Stimulated activated CD8-positive, alpha-beta memory T cell treated with anti-CD3 and anti-CD28 coated beads, Interleukin-12 subunit alpha, Interleukin-12 subunit beta, amount 100 ng/mL, for 24 hours (primary cell): ENCODE results near the gene WIPI1.
"Not testable (repeated sequence)": the region's sequence is repeated elsewhere in the genome, so short reads cannot be mapped to it uniquely, and the experiment has no call there.

Experiments used
- DNase-seq: peaks from one replicate; pipeline ENCODE4 v3.0.0-alpha.2; 2020; ENCODE audit errors: extremely low read depth

Gene WIPI1

DNA sequence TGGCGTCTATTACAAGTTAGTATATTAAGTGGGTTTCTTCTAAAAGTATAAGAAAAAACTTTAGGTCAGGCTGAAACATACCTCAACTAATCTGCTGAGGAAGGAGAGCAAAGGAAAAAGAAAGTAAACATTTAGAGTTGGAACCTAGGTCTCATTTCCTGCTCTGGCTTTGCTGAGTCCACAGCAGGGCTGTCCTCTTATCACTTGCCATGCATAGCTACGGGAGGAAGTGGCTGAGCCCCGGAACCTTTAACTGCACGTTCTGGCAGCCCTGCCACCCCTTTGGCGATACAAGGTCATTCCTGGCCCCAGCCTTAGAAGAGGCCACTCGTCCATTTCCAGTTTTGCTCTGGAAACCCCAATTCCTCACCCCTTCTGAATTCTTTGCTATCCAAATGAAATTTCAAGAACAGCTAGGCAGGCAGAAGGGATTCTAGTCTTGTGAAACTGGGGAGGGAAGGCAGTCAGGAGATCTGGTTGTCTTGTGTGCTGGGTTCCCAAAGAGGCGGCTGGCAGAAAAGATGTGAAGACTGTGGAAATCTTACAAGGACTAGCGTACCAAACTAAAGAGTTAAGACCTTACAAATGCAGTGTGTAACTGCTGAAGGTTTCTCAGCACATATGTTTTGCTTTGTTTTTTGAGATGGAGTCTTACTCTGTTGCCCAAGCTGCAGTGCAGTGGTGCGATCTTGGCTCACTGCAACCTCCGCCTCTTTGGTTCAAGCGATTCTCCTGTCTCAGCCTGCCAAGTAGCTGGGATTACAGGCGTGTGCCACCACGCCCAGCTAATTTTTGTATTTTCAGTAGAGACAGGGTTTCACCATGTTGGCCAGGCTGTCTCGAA is 19.1 kb downstream of the WIPI1 start:
- no peak for DNase-seq

DNA sequence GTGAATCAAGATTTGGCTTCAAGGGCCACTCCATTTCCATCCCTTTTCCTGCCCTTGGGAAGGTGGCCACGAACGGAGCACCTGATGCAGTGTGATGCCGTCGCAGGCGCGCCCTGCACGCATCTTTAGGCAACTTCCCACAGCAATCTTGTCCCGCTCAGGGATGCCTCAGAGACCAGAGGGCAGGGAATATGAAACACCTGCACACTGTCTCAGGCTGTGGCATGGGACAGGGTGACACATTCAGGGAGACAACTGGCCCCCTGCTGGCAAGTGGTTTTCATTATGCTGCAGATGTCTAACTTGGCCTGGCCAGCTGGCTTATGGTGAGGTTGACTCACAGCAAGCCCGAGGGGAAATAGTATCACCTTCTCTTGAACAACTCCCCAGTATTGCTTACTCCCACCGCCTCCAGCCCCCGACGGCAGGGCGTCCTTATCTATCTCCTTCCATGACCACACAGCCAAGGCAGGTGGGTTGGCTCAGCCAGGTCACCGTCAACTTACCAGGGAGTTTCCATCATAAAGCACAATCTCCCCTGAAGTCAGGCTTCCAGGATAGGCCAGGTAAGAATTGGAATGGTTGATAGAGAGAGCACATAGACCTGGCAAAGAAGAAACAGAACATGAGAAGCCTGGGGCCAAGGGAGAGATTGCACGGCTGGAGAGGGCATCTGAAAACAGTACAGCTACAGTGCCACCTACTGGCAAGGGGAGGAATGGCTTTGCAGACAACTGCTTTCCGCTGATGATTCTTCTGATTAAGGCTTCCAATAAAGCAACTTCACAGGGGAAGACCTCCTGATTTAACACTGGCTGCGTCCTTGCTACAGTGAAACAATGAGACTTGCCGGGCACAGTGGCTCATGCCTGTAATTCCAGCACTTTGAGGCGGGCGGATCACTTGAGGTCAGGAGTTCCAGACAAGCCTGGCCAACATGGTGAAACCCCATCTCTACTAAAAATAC is 21.1 kb downstream of the WIPI1 start:
- no peak for DNase-seq

DNA sequence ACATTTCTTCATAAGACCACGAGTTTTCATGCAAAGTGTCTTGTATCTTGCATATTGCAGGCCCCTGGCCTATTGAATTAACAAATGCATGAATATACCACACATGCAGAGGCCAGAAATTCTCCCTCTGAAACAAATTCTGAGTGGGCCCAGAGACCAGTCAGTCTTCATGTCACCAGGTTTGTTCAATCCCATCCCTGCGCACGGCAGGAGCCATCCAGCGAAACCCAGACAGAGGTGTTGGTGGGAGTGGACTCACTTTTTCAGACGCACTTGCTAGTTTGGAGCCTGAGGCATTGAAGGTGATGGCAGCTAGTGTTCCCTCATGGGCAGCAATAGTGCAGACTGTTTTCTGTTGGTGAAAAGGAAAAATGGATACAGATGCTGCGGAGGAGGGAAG is 21.9 kb downstream of the WIPI1 start:
- DNase-seq: no peak

DNA sequence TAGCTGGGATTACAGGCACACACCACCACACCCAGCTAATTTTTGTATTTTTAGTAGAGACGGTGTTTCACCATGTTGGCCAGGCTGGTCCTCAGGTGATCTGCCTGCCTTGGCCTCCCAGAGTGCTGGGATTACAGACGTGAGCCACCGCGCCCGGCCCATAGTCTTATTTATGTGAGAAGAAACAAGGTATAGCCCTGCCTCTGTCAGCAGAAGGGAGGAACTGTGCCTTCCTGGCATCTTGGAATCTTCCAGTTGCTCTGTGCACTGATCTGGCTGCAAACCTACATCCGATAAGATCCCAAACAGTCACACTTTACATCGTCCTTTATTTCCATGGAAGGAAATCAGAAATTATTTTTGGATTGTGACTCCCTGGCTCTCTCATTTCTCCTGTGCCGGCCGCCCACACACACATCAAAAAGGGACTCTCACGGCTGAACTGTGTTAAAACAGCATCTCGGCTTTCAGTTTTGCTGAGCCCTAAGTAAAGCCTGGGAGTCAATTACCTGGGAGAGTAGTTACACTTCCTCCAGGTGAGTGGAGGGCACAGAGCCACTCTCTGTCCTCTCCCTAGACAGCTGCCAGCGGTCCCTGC is 23.3 kb downstream of the WIPI1 start:
- DNase-seq: no peak

DNA sequence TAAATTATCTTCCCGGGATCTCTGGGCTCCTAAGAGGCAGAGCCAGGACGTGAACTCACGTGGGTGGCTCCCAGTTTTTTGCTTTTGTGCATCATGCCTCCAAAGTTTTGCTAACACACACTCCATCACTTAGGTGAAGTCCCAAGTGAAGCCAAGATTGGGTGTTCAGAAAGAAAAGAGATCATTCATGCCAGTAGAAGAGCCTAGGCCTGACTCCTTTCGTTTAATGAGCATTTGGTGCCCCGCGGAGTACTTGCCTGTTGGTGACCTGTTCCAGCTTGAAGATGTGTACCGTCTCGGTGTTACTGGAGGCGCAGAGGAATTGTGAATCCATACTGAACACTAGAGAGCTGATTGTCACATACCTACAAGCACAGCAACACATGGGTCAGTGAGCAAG is 24.1 kb downstream of the WIPI1 start:
- no peak for DNase-seq

DNA sequence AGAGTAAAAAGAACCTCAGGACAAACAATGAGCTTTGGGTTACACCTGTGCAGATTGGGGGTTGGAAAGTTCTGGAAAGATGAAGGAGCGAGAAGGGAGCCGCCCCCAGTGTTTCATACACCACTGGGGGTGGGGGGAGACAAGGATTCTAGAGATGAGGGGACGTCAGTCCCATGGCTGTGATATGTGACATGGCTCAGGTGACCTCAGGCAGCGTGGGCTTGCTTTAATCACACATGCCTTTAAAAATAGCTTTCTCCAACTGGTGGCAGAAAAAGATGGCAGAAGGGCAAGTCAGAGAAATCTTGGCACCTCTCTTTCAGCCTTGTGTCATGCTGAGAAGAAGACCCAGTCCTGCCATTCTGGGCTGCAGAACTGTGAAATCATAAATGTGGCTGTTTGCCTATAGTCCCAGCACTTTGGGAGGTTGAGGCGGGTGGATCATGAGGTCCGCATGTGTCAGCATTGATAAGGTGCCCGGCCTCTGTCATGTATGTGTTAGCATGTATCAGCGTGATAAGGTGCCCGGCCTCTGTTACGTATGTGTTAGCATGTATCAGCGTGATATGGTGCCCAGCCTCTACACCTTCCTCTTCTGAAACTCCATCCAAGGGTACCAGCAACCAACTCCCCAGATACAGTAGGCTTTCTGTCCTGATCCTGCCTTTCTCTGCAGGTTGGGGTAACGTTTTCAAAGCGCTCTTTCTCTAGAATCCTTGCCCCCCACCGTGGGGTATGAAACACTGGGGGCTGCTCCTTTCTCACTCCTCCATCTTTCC is 25.0 kb downstream of the WIPI1 start:
- DNase-seq: no peak

DNA sequence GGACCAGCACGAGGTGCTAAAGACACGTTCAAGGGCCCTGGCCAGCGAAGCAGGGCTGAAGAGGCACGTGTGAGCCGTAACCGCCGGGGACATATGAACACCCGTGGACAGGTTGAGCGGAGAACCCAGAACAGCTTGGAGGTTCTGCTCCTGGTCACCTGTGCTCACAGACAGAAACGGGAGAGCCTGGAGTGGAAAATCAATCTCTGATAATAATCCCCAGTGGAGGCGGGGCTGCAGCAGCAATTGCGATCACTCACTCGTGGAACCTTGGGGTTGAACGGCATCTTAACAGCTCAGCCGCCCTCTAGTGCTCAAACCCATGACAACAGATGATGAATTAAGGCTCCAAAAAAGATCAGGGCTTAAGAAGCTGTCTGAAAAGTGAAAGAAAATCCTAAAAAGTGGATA is 25.6 kb downstream of the WIPI1 start:
- DNase-seq: no peak

DNA sequence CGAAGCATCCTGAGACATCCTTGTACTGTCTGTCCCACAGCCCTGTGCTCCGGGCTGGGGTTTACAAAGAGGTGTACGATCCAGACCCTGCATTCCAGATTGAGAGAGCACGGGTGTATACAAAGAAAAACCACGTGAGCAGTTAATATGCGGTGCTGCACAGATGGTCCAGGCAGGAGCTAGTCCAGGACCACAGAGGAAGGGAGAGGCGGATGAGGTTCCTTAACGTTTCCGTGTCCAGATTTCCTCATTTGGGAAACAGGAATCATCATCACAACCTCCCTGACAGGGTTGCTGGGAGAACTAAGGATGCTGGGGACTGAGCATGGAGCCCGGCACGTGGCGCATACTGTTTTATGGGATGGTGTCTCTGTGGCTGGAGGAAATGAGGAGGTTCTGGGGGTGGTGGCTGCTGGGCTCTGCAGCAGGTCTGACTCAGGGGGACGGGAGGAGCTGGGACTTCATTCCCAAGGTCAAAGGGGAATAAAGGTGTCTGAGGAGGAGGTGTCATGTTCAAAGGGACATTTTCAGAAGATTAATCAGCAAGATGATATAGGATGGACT is 26.2 kb downstream of the WIPI1 start:
- DNase-seq: no peak

DNA sequence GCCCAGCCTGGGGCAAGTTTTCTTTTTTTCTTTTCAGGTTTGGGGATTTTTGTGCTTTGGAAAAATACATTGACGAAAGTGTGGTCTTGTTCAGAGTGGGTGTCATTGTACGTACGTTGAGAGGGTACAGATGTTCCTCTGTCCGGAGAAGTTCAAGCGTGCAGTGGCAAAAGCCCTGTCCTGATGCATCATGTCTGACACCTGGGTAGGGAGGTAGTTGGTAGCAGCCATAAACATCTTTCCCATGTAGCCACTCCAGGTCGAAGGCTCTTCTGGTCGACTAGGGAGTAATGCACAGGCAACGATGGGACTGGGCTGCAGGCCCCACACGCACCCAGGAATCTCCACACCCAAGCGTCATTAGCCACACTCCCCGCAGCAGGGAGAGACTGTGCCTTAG is 27.4 kb downstream of the WIPI1 start:
- DNase-seq: no peak

DNA sequence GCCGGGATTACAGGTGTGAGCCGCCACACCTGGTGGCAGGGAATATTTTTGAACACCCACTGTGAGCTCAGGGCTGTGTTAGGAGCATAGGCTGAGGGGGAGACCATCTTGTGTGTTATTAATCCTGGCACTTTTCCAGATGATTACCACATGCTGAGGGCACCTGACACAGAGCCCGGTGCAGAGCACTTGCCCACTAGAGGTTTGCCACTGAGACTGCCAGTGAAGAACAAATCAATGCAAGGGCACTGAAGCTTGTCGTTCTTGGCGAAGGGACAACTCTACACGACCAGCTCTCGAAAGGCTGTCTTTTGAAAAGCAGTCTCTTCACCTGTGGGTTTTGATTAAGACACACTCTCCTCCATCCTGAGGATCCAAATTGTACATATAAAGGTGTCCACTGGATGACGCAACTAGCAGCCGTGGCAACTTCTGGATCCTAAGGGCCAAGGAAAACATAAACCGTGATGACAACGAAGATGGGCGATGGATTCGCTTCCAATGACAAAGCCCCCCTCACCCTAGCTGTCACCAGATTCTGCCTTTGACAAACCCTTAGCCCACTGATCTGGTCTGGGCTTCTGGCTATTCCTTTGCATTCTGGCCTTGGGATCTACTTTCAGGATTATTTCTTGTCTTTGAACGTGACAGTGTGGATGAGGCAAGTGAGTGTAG is 28.7 kb downstream of the WIPI1 start:
- no peak for DNase-seq

DNA sequence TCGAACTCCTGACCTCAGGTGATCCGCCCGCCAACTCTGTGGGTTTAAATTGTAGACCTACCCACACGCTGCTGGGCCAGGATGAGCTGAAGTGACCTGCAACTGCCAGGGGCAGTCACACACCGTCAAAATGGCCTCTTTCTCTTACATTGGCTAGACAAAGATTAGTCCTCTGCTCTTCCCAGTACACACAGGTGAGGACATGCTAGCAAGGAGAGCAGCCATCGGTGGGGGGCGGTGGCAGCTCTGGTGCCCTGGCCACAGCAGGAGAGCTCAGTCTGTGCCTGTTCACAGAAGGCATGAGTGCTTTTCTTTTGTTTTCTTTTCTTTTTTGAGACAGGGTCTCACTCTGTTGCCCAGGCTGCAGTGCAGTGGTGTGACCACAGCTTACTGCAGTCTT is 29.7 kb downstream of the WIPI1 start:
- no peak for DNase-seq

DNA sequence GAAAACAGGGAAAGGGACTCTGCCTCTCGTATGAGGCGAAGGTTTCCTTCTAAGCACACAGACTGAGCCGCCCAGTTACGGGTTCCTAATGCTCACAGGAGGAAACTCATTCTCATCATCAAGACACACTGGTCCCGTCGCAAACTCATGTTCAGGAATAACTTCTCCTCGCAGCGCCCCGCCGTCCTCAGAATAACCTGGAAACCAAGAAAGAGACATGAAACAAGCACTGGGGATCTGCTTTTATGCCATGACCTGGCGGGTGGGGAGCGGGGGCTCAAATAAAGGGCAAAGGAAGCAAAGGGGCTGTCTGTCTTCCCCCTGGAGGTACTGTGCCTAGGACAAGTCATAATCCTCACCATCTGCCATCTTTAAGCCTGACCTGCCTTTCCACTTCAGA is 31.3 kb downstream of the WIPI1 start:
- DNase-seq: no peak

DNA sequence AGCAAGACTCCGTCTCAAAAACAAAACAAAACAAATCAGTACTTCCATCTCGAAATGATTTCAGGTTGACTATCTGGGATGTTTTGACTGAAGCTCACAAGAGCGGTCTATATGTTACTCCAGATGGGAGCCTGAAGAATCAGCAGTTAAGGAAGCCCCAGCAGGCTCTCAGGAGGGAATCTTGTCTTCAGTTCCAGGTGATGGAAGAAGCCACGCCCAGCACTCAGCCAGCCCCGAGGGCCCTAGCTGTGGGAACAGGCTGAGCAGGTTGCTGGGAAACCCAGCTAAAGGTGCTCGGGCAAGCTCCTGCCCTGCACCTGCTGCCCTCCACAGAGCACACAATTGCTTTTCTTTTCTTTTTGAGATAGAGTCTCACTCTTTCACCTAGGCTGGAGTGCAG is 32.4 kb downstream of the WIPI1 start:
- no peak for DNase-seq

DNA sequence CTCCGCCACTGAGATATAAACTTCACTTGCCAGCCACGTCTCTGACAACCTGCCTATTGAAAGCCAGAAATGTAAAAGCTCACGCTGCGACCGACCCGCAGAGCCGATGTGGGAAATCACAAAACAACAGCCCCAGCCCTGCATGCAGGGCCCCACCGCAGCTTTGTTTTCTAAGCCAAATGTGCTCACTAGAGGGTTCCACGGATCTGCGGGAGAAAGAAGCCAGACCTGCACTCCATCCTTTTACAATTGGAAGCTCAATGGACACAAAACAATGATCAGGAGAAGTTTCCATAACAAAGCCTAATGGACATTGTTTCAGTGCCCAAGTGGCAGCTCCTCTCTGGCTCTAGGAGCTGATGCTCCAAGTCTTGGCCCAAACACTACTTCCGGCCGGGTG is 33.1 kb downstream of the WIPI1 start:
- no peak for DNase-seq

DNA sequence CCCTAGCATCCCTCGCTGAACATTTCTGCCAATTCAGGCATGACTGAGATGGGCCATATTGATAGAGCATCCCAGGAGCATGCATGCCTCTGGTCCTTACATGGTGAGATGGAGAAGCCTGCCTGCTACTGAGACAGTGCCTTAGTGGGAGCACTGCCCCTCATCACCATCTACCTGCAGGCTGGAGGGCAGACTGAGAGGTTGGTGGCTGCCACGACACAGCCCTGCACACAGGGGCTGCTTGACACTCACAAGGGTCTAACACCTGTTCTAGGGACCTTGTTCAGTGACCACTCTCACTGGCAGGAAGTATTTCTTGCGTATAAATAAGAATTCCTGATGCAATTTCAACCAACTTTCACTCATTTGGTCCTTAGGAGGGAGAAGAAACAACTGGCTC is 34.0 kb downstream of the WIPI1 start:
- DNase-seq: no peak

DNA sequence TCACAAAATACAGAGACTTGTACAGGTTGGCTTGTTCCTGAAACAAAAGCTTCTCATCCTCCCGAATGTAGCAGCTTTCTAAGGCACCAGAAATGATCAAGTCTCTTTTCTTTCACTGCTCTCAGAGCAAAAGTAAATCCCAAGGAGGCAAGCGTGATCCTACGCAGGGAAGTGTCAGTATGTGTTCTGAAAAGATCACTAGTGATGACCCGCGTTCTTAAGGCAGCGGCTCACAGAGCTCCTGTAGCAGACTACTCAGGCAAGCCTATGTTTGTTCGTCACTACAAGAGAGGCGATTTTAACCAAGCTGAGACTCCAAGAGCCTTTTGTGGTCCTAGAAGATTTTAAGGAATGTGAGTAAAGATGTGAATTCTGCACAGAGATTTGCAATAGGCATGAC is 34.5 kb downstream of the WIPI1 start:
- DNase-seq: no peak

DNA sequence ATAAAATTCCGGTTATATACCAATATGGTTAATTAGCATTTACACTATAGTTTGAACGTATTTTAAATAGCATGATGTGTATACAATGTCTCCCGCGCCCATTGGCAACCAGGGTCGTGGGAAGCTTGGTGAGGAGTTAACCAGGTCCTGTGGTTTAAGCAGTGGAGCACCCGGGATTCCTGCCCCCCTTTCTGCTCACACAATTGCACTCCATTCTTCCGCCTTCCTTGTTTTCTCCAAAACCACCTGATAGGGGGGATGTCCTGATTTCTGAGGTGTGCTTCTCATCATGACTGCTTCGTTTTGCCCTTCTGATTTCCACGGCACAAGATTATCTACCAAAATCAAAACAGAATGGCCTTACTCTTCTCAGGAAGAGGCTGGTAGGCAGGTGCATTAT is 35.8 kb downstream of the WIPI1 start:
- DNase-seq: no peak

DNA sequence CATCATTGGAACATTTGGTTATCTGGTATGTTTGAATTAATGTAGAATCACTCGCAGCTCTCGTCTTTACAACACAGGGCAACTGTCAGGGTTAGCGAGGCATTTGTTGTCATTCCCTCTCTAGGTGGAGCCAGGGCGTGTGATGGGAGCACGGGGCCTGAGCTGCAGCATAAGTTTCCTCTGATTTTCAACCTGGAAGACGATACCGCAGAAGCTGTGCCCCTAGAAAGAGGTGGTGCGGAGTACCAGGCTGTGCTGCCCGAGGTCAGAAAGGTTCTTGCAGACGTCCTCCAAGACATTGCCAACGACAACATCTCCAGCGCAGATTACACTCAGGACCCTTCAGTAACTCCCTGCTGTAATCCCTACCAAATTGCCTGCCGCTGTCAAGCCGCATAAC is 37.2 kb downstream of the WIPI1 start:
- no peak for DNase-seq

DNA sequence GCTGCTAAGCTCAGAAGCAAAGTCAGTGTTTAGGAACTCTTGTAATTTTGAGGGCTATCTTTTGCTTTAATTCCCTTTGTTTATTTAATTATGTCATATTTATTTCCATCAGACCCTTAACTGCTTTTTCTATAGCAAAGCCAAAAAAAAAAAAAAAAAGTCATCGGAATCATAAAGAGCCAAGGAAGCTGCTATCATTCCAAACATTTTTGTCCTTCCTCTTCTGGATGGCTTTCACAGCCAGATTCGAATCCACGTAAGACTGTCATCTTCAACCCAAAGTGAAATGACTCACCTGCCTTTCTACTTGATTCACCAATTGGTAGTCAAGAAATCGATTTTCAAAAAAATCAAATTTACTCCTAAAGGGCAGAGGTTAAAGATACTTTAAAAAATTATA is 38.4 kb downstream of the WIPI1 start:
- no peak for DNase-seq

DNA sequence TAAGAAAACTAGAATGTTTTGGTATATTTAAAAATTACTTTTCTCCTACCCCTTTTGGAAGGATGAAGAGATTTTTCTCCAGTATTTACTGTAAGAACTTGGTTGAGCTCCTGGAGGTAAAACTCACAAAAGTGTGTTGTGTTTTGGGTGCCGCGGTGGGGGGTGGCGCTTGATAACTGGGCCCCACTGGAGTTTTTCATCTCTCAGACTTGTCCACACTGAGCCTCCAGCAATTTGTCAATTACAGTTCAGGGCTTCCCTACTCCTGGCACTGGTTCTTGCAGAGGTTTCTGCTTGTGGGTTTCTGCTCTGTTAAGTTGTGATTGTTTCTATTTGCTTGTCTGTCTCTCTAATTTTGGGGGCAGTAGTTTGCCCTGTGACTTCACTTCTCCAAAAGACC is 40.0 kb downstream of the WIPI1 start:
- no peak for DNase-seq

DNA sequence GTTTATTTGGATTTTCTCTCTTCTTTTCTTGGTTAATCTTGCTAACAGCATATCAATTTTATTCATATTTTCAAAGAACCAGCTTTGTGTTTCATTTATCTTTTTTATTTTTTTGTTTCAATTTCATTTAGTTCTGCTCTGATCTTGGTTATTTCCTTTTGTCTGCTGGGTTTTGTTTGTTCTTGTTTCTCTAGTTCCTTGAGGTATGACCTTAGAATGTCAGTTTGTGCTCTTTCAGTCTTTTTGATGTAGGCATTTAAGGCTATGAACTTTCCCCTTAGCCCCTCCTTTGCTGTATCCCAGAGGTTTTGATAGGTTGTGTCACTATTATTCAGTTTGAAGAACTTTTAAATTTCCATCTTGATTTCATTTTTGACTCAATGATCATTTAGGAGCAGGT is 42.4 kb downstream of the WIPI1 start:
- DNase-seq: not testable (repeated sequence)
